K562 (cell line): ENCODE results near the gene CRK. TPM values are rescaled to one million over a fixed set of nuclear protein-coding genes. Genes with fewer than 3 reads are reported as not detected.

Experiments
- ATAC-seq: fragments of 200-7000 bp; cut with Tn5 transposase; 3 replicates; pipeline ENCODE4 v1.9.1; 2020; ENCODE audit warnings: moderate library complexity
- Bru-seq: library from RNA; stranded (reverse); fragments of 400-500 nt; gene quantifications from one replicate; lab custom pipeline; 2021; lab: Mats Ljungman, UMichigan
- BruChase-seq, 2 experiments: library from RNA; stranded (reverse); fragments of 400-500 nt; gene quantifications; one replicate each; lab custom pipeline; 2021; lab: Mats Ljungman, UMichigan
- BruUV-seq: library from RNA; stranded (reverse); fragments of 400-500 nt; replicated peaks from 2 replicates; lab custom pipeline; 2021; lab: Mats Ljungman, UMichigan
- CTCF ChIA-PET: fragments of 300-600 bp; formaldehyde crosslinking; extraction: SDS; loops from one replicate; lab custom pipeline; 2021; ENCODE audit warnings: low intra/inter-chr PET ratio; lab: Yijun Ruan, JAX
- POLR2A ChIA-PET: fragments of 300-600, 350-650 bp; sonication (Branson Sonifier 250); formaldehyde crosslinking; extraction: SDS; loops from one replicate; lab custom pipeline; 2021; ENCODE audit warnings: antibody characterized with exemption, inconsistent platforms; lab: Yijun Ruan, JAX
- DNase-seq, 4 experiments: peaks; one replicate each; pipeline versions ENCODE4 v3.0.0 to v3.0.0-alpha.2; 2011 to 2018; ENCODE audit warnings: low spot score in 3 of 4, mixed read lengths in 3 of 4; ENCODE audit errors: extremely low read depth in 1 of 4
- FAIRE-seq: peaks from 2 replicates; lab custom pipeline; 2011; peaks lifted over from hg19 to GRCh38; lab: Jason Lieb, UNC
- H2AFZ ChIP-seq: 2 replicates; pipeline ENCODE4 v1.6.0; 2011; ENCODE audit warnings: low read depth, low read length, control low read depth, inconsistent platforms
- H3K27ac ChIP-seq: fragments of 200-600 bp; 3 replicates; pipeline ENCODE4 v1.8.0; 2011; ENCODE audit warnings: low read depth, mild to moderate bottlenecking, control low read depth, inconsistent platforms, low read length, moderate library complexity, mixed read lengths; ENCODE audit errors: extremely low read depth
- H3K27me3 ChIP-seq, 2 experiments: fragments of 300-600 bp in 1 of 2; 2 replicates in 1 of 2; 3 replicates in 1 of 2; pipeline versions ENCODE4 v1.6.0 to v1.8.0; 2011; ENCODE audit warnings: inconsistent platforms in 2 of 2, low read length in 2 of 2, mild to moderate bottlenecking in 1 of 2, mixed read lengths in 1 of 2, moderate library complexity in 1 of 2; ENCODE audit not compliant: control insufficient read depth in 2 of 2, insufficient read depth in 2 of 2
- H3K36me3 ChIP-seq: fragments of 300-600 bp; 3 replicates; pipeline ENCODE4 v1.8.0; 2011; ENCODE audit warnings: mild to moderate bottlenecking, low read length, inconsistent platforms; ENCODE audit not compliant: control insufficient read depth, insufficient read depth
- H3K4me1 ChIP-seq, 2 experiments: fragments of 200-600 bp in 1 of 2; replicated peaks in 1 of 2; 2 replicates in 1 of 2; 3 replicates in 1 of 2; pipeline versions ENCODE4 v1.5.1 to v1.8.0; 2011; ENCODE audit warnings: inconsistent platforms in 2 of 2, low read length in 2 of 2, mild to moderate bottlenecking in 1 of 2, mixed read lengths in 1 of 2, moderate library complexity in 1 of 2; ENCODE audit not compliant: control insufficient read depth in 2 of 2, insufficient read depth in 2 of 2
- H3K4me2 ChIP-seq: 2 replicates; pipeline ENCODE4 v1.6.1; 2011; ENCODE audit warnings: low read length, control low read depth, inconsistent platforms, mixed read lengths; ENCODE audit not compliant: insufficient read depth
- H3K4me3 ChIP-seq: fragments of 200-600 bp; sonication (generic), shearing (Covaris generic); 2 replicates; pipeline ENCODE4 v1.5.1; 2016; ENCODE audit warnings: control low read depth, inconsistent platforms
- H3K79me2 ChIP-seq: fragments of 200-600 bp; 3 replicates; pipeline ENCODE4 v1.8.0; 2011; ENCODE audit warnings: low read length, inconsistent platforms; ENCODE audit not compliant: control insufficient read depth, insufficient read depth
- H3K9ac ChIP-seq, 2 experiments: 2 replicates each; pipeline versions ENCODE4 v1.6.0 to v1.6.1; 2011; ENCODE audit warnings: low read depth in 2 of 2, low read length in 2 of 2, control low read depth in 1 of 2, inconsistent platforms in 1 of 2, mild to moderate bottlenecking in 1 of 2, mixed read lengths in 1 of 2; ENCODE audit not compliant: insufficient read depth in 1 of 2
- H3K9me1 ChIP-seq: one replicate; pipeline ENCODE4 v1.6.0; 2011; ENCODE audit warnings: inconsistent platforms, mild to moderate bottlenecking, low read length, moderate library complexity; ENCODE audit not compliant: control insufficient read depth, insufficient read depth
- H3K9me3 ChIP-seq: replicated peaks from 2 replicates; pipeline ENCODE4 v1.5.1; 2011; ENCODE audit warnings: low read depth, low read length, inconsistent platforms; ENCODE audit not compliant: control insufficient read depth, insufficient read depth
- H4K20me1 ChIP-seq: replicated peaks from 2 replicates; pipeline ENCODE4 v1.6.1; 2011; ENCODE audit warnings: low read length, inconsistent platforms, mixed read lengths; ENCODE audit not compliant: control insufficient read depth, insufficient read depth
- CBFA2T3 ChIP-seq: fragments of 450-650 bp; IDR thresholded peaks from 2 replicates; pipeline ENCODE4 v1.6.1; 2017
- CEBPB ChIP-seq: fragments of 450-650 bp; IDR thresholded peaks from 2 replicates; pipeline ENCODE4 v1.6.1; 2016; ENCODE audit warnings: missing genetic modification characterization, missing compliant biosample characterization
- HDAC6 ChIP-seq: IDR thresholded peaks from 2 replicates; pipeline ENCODE4 v1.6.1; 2012; ENCODE audit warnings: low read depth, mild to moderate bottlenecking, control low read depth, inconsistent platforms, low read length, moderate library complexity
- PCBP2 ChIP-seq: fragments of 200-400 bp; formaldehyde crosslinking; IDR thresholded peaks from 2 replicates; pipeline ENCODE4 v1.6.1; 2018; ENCODE audit warnings: low read length, low read depth, mild to moderate bottlenecking, moderate library complexity; ENCODE audit not compliant: poor library complexity, severe bottlenecking
- SUPT5H ChIP-seq: fragments of 450-650 bp; IDR thresholded peaks from 2 replicates; pipeline ENCODE4 v1.6.1; 2016
- ZC3H4 ChIP-seq: sonication (generic); formaldehyde crosslinking; IDR thresholded peaks from 2 replicates; pipeline ENCODE4 v1.9.0; 2021; ENCODE audit warnings: missing genetic modification reagents, borderline replicate concordance
- ZNF76 ChIP-seq: fragments of 250-450 bp; sonication (Bioruptor Pico); IDR thresholded peaks from 2 replicates; pipeline ENCODE4 v1.4.0; 2020; ENCODE audit warnings: mild to moderate bottlenecking, moderate library complexity, borderline replicate concordance
- WGBS: fragments of 100-300 bp; shearing (Covaris generic); methylation state at CpG from one replicate; pipeline ENCODE4 v1.1.6; 2016; ENCODE audit warnings: low coverage, mixed read lengths; ENCODE audit not compliant: insufficient coverage; ENCODE audit errors: missing lambda C conversion rate; 5-methylcytosine and 5-hydroxymethylcytosine counted together
- in situ Hi-C: fragments of 300-500 bp; cut with MboI; formaldehyde crosslinking; loops from 4 replicates; pipeline ENCODE4 v1.15.0; 2018; ENCODE audit warnings: inconsistent platforms, mixed read lengths
- intact Hi-C: fragments of 100-400 bp; cut with micrococcal nuclease; formaldehyde crosslinking; loops from 2 replicates; pipeline ENCODE4 v1.14.2; 2022
- long read RNA-seq, 3 experiments: library from polyadenylated mRNA in 2 of 3; library from RNA in 1 of 3; unstranded in 2 of 3; stranded (forward) in 1 of 3; transcript quantifications; one replicate each; pipeline ENCODE4 v2.0.0, GENCODE V29; 2019 to 2022
- polyA minus RNA-seq, 3 experiments: library from RNA; depleted of rRNA, polyadenylated mRNA; stranded (reverse); fragments of >200 nt; gene quantifications; 2 replicates each; pipeline ENCODE4 v1.2.3, GENCODE V29; 2011
- polyA plus RNA-seq, 8 experiments: library from polyadenylated mRNA; depleted of rRNA in 4 of 8; stranded (reverse) in 5 of 8; unstranded in 3 of 8; fragments of >200 nt; fragmentation: Nextera tagmentation in 2 of 8; fragmentation: Illumina TruSeq in 1 of 8; extraction: Ambion mirVana in 2 of 8; extraction: Trizol in 1 of 8; gene quantifications; 2 replicates each; pipeline versions ENCODE4 v1.2.1 to v1.2.3, GENCODE V29; 2011 to 2014; ENCODE audit warnings: inconsistent platforms in 1 of 8, missing spikeins in 1 of 8
- total RNA-seq, 7 experiments: library from RNA; depleted of rRNA in 6 of 7; stranded (reverse); fragments of >200 nt in 6 of 7; fragmentation: Illumina TruSeq in 2 of 7; extraction: Trizol in 2 of 7; gene quantifications; 2 replicates each; pipeline versions ENCODE4 v1.2.1 to v1.2.3, GENCODE V29; 2011 to 2021; ENCODE audit warnings: low replicate concordance in 1 of 7
- TF ChIP-seq, protein P1 (sequence below): fragments of 250-450 bp; sonication (Bioruptor Pico); IDR thresholded peaks from 2 replicates; pipeline ENCODE4 v1.4.0; 2020
- TF ChIP-seq, protein P2 (sequence below): fragments of 250-450 bp; sonication (Bioruptor Pico); IDR thresholded peaks from 2 replicates; pipeline ENCODE4 v1.9.0; 2021; ENCODE audit warnings: mild to moderate bottlenecking
- TF ChIP-seq, protein P3 (sequence below): fragments of 450-650 bp; IDR thresholded peaks from 2 replicates; pipeline ENCODE4 v1.6.1; 2016

The CRK gene
- 33.0 TPM in 2 replicates for total RNA-seq (2011; cell fraction: chromatin; rRNA removed; ENCODE audit: low replicate concordance)
- total RNA-seq (2011; cell fraction: nucleolus; rRNA removed): 17.5 and 19.2 TPM in 2 replicates
- 28.4 and 41.1 TPM in 2 replicates for total RNA-seq (2011; cell fraction: nucleoplasm; rRNA removed)
- total RNA-seq (2014; rRNA removed) (23.2 and 24.7 TPM in 2 replicates), total RNA-seq (2014; rRNA removed; fragmentation: Illumina TruSeq; extraction: Trizol) (30.0 and 31.2 TPM in 2 replicates), total RNA-seq (2015; rRNA removed; fragmentation: Illumina TruSeq; extraction: Trizol) (29.2 and 30.2 TPM in 2 replicates), total RNA-seq (2021) (22.1 and 23.9 TPM in 2 replicates), polyA plus RNA-seq (2011; rRNA removed) (32.0 and 40.2 TPM in 2 replicates), polyA plus RNA-seq (2014; fragmentation: Illumina TruSeq; extraction: Trizol) (26.5 and 27.3 TPM in 2 replicates), polyA plus RNA-seq (2014; fragmentation: Nextera tagmentation; extraction: Ambion mirVana) (10 to 100 TPM; 13.1 to 17.7 TPM), polyA plus RNA-seq (2014; rRNA removed) (24.3 and 26.1 TPM in 2 replicates), polyA minus RNA-seq (2011; rRNA and poly(A)+ RNA removed) (46.6 and 50.1 TPM in 2 replicates), Bru-seq, nascent RNA (percentile 73 among the genes with signal in this experiment), BruChase-seq, experiment 1, labeled RNA remaining after a 2-hour chase (percentile 79 among the genes with signal in this experiment), BruChase-seq, experiment 2, labeled RNA remaining after a 6-hour chase (percentile 80 among the genes with signal in this experiment)
- 18.8 and 29.0 TPM in 2 replicates for polyA plus RNA-seq (2011; cell fraction: cytosol; rRNA removed)
- 5.0 and 5.4 TPM in 2 replicates for polyA plus RNA-seq (2011; cell fraction: nucleus; rRNA removed)
- 14.3 and 18.9 TPM in 2 replicates for polyA plus RNA-seq (2012)
- polyA minus RNA-seq (2011; cell fraction: cytosol; rRNA and poly(A)+ RNA removed): 17.0 and 17.5 TPM in 2 replicates
- 4.3 and 5.8 TPM in 2 replicates for polyA minus RNA-seq (2011; cell fraction: nucleus; rRNA and poly(A)+ RNA removed)
- long read RNA-seq, experiment 1, transcript CRK-202 (3 exons, 3,675 nt): major isoform, 46 of 116 reads
- long read RNA-seq, experiment 1, transcript CRK-201 (3 exons, 3,880 nt): minor isoform, 25 of 116 reads
- long read RNA-seq, experiment 1, partial matches to known transcripts: 7 of 116 reads
- long read RNA-seq, experiment 1, other reads (novel, unspliced or antisense): 38 of 116 reads
- long read RNA-seq, experiment 2, partial matches to known transcripts: 2 of 24 reads
- long read RNA-seq, experiment 2, other reads (novel, unspliced or antisense): 17 of 24 reads
- long read RNA-seq, experiment 3, transcript CRK-201 (3 exons, 3,880 nt): major isoform, 6 of 16 reads
- long read RNA-seq, experiment 3, transcript CRK-202 (3 exons, 3,675 nt): major isoform, 6 of 16 reads
- long read RNA-seq, experiment 3, partial matches to known transcripts: 0 of 16 reads
- long read RNA-seq, experiment 3, other reads (novel, unspliced or antisense): 4 of 16 reads

DNA sequence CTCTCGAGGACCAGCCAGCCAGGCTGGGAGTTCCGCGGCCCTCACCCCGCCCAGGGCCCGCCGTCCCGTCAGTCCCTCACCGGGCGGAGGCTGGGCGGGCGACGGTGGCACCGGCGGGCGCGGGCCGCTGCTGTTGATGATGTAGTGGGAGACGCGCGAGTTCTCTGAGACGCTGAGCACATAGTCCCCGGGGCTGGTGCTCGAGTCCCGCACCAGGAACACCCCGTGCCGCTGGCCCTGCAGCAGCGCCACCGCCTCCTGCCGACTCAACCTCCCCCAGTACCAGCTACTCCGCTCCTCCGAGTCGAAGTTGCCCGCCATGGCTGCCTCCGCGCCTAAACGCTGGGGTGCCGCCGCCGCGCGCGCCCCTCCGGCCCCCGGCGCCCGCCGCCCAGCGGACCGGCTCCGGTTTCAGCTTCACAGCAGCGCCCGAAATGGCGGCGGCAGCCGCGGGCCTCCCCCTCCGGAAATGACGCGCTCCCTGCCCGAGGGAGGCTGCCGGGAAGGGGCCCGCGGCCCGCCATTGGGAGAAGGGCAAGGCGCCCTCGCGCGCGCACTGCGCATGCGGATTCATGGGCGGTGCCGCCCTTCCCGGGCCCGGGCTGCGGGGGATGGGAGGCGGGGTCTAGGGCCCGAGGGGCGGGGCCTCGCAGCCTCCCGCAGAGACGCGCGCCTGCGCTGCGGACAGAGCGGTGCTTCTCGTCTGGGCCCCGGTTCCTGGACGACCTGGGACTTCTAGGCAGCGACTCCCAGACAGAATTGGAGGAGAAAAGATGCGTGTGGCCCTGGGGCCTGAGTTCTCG, at the start of gene CRK:
CRK (minus strand) TSS at position 436 of the 803 bp plus-strand sequence; CDS start at position 321, 115 bp downstream.
- peaks cover 50% of the 10 kb centered on the region for H3K79me2 ChIP-seq
- H3K9me1 ChIP-seq: no peaks in the 10 kb centered on the region
- peaks cover 17% of the 10 kb centered on the region for H4K20me1 ChIP-seq
- peak; percentile 90 for ATAC-seq
- peak; percentile 94 to 98 (median 98) for DNase-seq
- no TSS peak for BruUV-seq
- H3K4me2 ChIP-seq: peak within 1 kb of the TSS; percentile 93
- 0% methylated on average over 21 of the region's 93 CpGs for WGBS
- H2AFZ ChIP-seq: peak within 1 kb of the TSS; percentile 77
- peaks cover 13 to 20% of the 10 kb centered on the region in 2 experiments for H3K4me1 ChIP-seq
- CTCF ChIA-PET: interaction anchor here (1.2 kb wide), 1 partner anchor 91 kb away, joined by 5 read pairs; no protein-coding TSS in a partner anchor
- intact Hi-C loops (loop anchor here (2.0 to 10.0 kb wide), 2 partner anchors 59 to 91 kb away; partner anchors contain the start of gene INPP5K), in situ Hi-C loops (no loop called here)
- peak within 1 kb of the TSS; percentile 97 for H3K4me3 ChIP-seq
- FAIRE-seq: peak; percentile 81
- H3K36me3 ChIP-seq: peaks cover 23% of the 10 kb centered on the region; the same call in 2 of the 3 replicates
- H3K9ac ChIP-seq: peak within 1 kb of the TSS; percentile 89 to 98
- no peaks in the 10 kb centered on the region for H3K27me3 ChIP-seq
- H3K27ac ChIP-seq: peak within 1 kb of the TSS; percentile 86
- no peaks in the 10 kb centered on the region for H3K9me3 ChIP-seq
- POLR2A ChIA-PET: interaction anchor here (0.5 to 1.3 kb wide), 8 partner anchors 9 to 295 kb away, joined by 3 to 5 read pairs (median 3); no protein-coding TSS in a partner anchor
- no peak for TF ChIP-seq HDAC6
- peak; percentile 84 for TF ChIP-seq SUPT5H
- TF ChIP-seq, protein P1, sequence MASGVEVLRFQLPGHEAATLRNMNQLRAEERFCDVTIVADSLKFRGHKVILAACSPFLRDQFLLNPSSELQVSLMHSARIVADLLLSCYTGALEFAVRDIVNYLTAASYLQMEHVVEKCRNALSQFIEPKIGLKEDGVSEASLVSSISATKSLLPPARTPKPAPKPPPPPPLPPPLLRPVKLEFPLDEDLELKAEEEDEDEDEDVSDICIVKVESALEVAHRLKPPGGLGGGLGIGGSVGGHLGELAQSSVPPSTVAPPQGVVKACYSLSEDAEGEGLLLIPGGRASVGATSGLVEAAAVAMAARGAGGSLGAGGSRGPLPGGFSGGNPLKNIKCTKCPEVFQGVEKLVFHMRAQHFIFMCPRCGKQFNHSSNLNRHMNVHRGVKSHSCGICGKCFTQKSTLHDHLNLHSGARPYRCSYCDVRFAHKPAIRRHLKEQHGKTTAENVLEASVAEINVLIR: peak; percentile 92
- TF ChIP-seq ZNF76 (CRISPR knock-in tag): peak; percentile 88; the same call in 1 of the 2 replicates
- TF ChIP-seq CEBPB (tag): no peak
- TF ChIP-seq, protein P2, sequence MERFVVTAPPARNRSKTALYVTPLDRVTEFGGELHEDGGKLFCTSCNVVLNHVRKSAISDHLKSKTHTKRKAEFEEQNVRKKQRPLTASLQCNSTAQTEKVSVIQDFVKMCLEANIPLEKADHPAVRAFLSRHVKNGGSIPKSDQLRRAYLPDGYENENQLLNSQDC (CRISPR knock-in tag): no peak
- no peak for TF ChIP-seq PCBP2
- TF ChIP-seq CBFA2T3: no peak
- peak; percentile 22; the same call in 1 of the 2 replicates for TF ChIP-seq ZC3H4
- TF ChIP-seq, protein P3, sequence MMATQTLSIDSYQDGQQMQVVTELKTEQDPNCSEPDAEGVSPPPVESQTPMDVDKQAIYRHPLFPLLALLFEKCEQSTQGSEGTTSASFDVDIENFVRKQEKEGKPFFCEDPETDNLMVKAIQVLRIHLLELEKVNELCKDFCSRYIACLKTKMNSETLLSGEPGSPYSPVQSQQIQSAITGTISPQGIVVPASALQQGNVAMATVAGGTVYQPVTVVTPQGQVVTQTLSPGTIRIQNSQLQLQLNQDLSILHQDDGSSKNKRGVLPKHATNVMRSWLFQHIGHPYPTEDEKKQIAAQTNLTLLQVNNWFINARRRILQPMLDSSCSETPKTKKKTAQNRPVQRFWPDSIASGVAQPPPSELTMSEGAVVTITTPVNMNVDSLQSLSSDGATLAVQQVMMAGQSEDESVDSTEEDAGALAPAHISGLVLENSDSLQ: no peak
